NCI-H1436 (cell line): ENCODE data around the gene ASRGL1.
"Not testable (repeated sequence)": the region's sequence is repeated elsewhere in the genome, so short reads cannot be mapped to it uniquely, and the experiment has no call there.

Source experiments
- DNase-seq: peaks from one replicate; lab custom pipeline; 2025; lab: John Stamatoyannopoulos, UW

Gene ASRGL1

DNA sequence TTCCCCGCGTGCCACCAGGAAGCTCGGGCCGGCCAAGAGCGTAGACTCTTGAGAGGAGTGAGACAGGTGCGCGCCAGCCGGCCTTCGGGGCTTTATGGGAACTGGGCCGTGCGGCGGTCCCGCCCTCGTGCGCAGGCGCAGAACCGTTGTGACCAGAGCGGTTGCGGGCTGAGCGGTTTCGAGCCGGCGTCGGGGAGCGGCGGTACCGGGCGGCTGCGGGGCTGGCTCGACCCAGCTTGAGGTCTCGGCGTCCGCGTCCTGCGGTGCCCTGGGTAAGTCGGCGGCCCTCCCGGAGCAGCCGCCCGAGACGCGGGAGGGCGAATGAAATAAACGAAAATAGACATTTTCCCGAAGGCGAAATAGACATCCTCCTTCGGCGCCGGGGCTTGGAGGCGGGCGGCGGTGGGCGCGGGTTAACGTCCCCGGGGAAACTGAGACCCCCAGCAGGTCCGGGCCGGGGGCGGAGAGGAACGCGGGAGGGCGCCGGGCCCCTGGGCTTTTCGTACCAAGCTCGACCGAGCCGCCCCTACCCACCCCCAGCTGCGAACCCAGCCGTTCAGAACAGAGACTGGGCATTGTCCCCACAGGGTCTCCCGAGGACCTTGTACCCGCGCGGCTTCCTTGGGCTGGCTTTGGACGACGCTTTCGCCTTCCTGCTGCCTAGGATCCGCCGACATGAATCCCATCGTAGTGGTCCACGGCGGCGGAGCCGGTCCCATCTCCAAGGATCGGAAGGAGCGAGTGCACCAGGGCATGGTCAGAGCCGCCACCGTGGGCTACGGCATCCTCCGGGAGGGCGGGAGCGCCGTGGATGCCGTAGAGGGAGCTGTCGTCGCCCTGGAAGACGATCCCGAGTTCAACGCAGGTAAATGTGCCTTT is at the start of gene ASRGL1:
TSS of gene ASRGL1 (plus strand) at position 146 of the 879 bp plus-strand sequence. CDS start at position 676, 530 bp downstream.
- peak; percentile 81 for DNase-seq

DNA sequence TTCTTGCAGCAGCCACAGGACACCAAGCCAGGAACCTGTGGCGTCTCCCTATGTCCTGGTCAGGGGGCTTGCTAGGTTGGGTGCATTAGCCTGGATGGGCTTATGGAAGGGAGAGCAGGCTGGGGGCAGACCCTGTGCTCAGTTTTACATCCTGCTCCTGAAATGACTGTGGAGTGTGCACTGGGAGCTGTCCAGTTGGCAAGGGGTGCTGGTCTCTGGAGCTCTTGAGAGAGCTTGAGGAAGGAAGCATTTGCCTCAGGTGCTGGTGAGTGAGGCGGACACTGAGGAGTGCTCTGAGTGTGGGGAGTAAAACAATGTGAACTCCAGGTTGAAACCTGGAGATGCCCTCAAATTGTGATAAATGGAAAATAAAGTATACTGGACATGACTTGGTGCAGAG is 41.7 kb upstream of the ASRGL1 start:
- no peak for DNase-seq

DNA sequence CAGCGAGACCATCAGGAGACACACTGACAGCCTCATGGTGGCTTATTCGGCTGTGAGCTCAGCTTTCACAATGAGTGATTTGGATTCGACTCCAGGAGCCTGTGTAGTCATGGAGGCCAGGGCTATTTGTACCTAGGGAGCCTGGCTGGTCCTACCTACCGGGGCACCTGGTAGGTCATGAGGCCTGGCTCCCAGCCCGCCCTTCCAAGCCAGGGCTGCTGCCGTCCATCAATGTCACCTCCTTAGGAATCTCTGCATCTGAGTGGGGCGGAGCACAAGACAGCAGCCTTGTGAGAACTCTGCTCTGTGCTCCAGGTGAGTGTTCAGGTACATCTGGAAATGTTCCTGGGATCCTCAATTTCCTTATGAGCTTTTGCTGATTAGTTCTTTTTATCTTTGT is 38.3 kb upstream of the ASRGL1 start, which contains the start of gene SCGB1D4:
TSS of gene SCGB1D4 (minus strand) at position 101 of the 400 bp plus-strand sequence. CDS start at position 36, 65 bp downstream.
- no peak for DNase-seq

DNA sequence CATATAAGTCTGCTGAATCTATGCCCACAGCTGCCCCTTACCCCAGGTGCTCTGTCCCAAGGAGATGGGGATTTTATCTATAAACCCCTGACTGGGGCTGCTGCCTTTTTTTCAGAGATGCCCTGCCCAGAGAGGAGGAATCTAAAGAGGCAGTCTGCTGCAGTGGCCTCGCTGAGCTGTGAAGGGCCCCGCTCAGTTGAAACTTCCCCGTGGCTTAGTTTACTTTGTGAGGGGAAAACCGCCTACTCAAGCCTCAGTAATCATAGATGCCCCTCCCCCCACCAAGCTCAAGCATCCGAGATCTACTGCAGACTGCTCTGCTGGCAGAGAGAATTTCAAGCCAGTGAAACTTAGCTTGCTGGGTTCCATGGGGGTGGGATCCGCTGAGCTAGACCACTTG is 31.0 kb upstream of the ASRGL1 start:
- DNase-seq = no peak

DNA sequence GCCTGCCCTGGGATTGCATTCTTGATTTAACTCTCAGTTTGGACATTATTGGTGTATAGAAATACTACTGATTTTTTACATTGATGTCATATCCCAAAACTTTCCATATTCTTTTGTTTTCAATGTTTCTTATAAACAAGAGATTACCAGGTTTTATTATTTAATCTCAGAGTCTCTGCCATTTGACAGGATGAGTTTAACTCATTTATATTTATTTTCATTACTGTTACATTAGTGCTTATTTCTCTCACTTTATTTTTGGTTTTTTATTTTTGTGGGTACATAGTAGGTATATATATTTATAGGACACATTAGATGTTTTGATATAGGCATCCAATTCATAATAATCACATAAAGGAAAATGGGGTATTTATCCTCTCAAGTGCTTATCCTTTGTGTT is 29.3 kb upstream of the ASRGL1 start:
- DNase-seq = no peak

DNA sequence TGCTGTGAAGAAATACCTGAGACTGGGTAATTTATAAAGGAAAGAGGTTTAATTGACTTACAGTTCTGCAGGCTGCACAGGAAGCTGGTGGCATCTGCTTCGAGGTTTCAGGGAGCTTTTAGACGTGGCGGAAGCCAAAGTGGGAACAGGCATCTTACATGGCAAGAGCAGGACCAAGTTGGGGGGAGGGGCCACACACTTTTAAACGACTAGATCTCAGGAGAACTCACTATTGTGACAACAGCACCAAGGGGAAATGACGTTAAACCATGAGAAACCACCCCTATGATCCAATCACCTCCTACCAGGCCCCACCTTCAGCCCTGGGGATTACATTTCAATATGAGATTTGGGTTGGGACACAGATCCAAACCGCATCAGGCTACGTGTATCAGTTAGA is 27.3 kb upstream of the ASRGL1 start:
- no peak for DNase-seq

DNA sequence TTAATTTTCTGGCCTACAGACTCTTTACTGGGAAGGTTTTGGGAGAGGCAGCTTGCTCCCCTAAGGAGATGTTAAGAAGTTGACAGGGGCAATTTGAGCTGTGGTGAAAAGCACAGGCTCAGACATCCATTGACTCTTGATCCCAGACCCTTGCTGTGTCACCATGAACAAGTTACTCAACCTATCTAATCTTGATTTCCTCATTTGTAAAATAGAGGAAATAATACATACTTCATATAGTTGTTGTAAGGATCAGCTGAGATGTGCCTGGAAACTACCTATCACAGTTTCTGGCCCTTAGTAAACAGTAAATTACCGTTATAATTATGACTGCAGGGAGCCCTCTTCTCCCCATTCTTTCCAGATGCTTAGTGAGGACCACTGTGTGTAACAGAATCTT is 21.8 kb upstream of the ASRGL1 start:
- no peak for DNase-seq

DNA sequence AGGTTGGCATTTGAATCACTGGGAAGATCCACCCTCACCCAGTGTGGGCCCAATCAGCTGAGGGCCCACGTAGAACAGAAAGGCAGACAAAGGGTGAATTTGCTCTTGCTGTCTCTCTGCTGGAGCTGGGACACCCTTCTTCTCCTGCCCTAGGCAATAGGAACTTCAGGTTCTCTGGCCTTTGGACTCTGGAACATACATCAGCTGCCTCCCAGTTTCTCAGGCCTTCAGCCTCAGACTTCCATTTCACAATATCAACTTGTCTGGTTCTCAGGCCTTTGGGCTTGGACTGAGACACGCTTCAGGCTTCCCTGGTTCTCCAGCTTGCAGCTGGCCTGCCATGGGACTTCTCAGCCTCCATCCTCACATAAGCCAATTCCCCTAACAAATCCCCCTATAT is 14.7 kb upstream of the ASRGL1 start:
- no peak for DNase-seq

DNA sequence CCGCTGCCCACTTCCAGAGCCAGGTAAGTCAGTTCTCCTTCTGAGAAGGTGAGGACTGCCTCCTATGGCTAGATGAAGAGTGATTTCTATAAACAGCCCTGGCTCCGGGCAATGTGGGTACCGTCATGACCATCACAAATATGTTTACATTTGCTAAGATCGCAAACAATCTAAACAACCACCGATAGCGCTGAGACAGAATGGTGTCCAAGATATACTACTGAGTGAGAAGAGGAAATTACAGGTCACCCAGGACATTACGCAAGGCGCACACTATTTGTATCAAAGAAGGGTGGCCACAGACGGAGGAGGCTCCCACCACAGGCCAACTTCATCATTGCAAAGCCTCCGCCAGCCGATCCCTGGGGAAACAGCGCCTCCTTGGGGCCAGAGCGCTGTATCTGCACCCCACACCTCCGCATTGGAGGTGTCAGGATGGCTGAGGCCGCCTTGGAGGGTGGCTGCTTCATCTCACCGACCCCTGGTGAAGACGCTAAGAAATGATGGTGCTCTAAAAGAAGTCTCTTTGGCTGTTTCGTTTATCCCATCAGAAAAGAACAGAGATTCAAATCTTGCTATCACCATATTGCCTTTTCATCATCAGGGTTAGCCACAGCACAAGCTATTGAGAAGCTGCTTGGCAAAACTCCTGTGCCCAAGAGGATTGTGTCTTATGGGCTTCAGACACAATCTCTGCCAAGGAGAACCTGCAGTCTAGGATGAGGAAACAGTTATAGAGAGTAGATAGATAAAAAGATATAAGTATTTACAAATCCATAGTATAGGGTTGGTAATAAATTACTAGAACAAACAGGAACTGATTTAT is 12.3 kb upstream of the ASRGL1 start:
- no peak for DNase-seq

DNA sequence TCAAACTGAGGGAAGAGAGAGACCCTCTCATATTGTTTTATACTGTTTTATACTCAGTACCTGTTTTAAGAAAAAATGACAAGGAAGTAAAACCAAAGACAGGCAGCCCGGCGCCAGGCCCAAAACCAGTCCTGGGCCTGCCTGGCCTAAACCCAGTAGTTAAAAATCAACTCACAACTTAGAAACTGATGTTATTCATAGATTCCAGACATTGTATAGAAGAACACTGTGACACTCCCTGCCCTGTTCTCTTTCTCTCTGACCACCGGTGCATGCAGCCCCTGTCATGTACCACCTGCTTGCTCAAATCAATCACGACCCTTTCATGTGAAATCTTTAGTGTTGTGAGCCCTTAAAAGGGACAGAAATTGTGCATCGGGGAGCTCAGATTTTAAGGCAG is 11.5 kb upstream of the ASRGL1 start:
- DNase-seq = not testable (repeated sequence)

DNA sequence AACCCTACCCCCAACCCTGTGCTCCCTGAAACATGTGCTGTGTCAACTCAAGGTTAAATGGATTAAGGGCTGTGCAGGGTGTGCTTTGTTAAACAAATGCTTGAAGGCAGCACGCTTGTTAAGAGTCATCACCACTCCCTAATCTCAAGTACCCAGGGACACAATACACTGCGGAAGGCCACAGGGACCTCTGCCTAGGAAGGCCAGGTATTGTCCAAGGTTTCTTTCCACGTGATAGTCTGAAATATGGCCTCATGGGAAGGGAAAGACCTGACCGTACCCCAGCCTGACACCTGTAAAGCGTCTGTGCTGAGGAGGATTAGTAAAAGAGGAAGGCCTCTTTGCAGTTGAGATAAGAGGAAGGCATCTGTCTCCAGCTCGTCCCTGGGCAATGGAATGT is 10.5 kb upstream of the ASRGL1 start:
- not testable (repeated sequence) for DNase-seq

DNA sequence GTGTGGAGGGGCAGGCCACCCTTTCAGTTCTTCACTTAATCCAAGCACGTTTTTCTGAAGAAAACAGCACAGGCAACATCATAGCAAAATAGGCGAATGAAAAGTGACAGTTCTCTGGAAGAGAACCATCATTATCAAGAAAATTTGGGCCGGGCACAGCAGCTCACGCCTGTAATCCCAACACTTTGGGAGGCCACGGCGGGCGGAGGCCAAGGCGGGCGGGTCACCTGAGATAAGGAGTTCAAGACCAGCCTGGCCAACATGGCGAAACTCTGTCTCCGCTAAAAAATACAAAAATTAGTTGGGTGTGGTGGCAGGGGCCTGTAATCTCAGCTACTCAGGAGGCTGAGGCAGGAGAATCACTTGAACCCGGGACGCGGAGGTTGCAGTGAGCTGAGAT is 9.7 kb upstream of the ASRGL1 start:
- not testable (repeated sequence) for DNase-seq

DNA sequence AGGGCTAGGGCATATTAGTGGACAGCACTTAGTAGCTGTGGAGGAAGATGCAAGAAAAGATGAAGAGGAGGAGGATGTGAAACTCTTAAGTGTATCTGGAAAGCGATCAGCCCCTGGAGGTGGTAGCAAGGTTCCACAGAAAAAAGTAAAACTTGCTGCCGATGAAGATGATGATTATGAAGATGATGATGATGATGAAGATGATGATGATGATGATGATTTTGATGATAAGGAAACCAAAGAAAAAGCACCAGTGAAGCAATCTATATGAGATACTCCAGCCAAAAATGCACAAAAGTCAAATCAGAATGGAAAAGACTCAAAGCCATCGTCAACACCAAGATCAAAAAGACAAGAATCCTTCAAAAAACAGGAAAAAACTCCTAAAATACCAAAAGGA is 6.0 kb upstream of the ASRGL1 start:
- not testable (repeated sequence) for DNase-seq

DNA sequence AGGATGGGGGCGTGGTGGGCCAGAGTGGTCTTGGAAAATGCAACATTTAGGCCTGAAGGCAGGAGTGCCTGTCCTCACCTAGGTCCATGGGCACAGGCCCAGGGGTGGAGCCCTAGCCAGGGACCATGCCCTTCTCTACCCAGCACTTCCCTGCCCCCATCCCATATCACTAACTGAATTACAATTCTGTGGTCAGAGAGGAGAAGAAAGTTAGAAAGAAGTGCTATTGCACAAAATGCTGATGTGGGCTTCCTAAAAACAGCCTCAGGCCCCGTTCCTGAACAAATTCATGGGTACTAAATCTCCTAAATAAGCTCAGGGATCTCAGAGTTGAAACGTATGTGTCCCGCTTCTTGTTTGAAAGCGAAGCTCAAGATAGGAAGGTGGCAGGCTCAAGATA is 3.5 kb upstream of the ASRGL1 start:
- no peak for DNase-seq

DNA sequence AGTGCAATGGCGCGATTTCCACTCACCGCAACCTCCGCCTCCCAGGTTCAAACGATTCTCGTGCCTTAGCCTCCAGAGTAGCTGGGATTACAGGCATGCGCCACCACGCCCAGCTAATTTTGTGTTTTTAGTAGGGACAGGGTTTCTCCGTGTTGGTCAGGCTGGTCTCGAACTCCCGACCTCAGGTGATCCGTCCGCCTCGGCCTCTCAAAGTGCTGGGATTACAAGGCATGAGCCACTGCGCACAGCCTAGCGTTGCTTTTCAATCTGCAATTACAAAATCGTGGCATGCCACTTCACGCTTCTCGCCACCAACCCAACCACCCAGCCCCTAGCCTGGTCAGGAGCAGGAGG is 322 bp upstream of the ASRGL1 start:
- not testable (repeated sequence) for DNase-seq

DNA sequence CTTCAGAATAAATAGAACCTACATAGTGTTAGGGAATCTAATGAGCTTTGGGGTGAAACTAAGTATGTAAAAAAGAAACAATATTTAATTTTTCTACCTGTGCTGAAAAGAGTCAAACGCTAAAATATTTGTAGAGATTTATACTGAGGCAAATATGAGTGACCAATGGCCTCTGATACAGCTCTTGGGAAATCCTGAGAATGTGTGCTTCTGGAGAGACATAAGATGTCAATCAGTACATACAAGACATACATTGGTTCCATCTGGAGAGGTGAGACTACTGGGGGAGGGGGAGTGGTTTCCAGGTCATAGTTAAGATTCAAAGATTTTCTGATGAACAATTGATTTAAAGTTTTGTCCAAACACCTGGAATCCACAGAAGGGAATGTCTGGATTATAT is 970 bp downstream of the ASRGL1 start:
- DNase-seq = no peak

DNA sequence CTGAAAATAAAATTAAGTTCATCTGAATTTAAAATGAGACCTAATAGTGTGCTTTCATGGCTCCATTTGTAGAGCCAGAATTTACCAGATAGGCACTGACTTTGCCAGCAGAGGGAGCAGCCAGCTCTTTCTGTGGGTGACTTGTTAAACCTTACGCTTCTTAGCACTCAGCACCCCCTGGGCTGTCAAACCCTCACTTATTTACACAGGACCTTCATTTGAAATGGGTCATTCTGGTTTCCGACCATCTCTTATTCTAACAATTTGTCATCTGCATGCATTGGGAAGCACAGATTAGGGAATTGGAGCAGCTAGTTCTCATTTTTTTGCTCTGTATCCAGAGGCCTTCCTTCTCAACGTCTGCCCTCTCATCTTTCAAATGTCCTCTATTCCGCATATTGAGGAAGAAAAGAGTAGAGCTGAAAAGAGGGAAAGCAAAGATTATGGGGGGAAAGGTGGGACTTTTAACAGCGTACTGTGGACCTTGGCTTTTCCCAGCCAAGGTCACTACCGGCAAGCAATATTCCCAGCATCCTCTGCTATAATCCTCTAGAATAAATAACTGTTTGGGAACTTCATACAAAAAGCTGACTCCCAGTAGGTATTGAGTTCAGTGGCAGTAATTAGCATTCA is 3.1 kb downstream of the ASRGL1 start:
- peak; percentile 38 for DNase-seq

DNA sequence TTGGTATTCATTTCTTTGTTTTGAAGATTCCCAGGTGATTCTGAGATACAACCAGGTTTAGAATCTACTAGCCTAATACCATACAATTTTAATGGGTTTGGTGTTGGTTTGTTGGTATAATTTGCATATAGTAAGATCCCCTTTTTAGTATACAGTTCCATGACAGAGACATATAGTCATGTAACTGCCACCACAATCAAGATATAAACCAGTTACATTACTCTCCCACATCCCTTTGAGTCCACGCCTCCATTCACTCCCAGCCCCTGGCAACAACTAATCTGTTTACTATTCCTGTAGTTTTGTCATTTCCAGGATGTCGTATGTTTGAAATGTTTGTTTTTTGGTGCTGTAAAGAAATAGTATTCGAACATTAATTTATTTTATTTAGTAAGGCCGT is 4.3 kb downstream of the ASRGL1 start:
- no peak for DNase-seq

DNA sequence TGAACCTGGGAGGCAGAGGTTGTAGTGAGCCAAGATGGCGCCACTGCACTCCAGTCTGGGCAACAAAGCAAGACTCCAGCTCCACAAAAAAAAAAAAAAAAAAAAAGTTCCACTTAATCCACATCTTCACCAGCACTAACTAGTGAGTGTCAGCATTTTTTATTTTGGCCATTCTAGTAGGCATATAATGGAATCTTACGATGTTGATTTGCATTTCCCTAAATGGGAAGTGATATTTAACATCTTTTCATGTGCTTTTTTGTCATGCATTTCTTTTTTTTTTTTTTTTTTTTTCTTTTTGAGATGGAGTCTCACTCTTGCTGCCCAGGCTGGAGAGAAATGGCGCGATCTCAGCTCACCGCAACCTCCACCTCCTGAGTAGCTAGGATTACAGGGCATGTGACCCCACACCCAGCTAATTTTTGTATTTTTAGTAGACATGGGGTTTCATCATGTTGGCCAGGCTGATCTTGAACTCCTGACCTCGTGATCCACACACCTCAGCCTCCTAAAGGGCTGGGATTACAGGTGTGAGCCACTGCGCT is 6.5 kb downstream of the ASRGL1 start:
- not testable (repeated sequence) for DNase-seq

DNA sequence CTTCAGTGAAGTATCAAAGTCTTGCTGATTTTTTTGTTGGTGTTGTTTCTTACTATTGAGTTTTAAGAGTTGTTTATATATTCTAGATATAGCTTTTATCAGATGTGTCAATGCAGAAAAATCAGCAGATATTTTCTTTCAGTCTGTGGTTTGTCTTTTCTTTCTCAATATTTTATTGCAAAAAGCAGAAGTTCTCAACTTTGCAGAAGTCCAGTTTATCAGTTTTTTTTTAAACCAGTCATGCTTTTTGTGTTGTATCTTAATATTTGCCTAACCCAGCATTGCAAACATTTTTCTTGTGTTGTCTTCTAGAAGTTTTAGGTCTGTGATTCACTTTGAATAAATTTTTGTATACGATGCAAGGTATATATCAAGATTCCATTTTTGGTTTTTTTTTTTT is 7.0 kb downstream of the ASRGL1 start:
- DNase-seq = no peak

DNA sequence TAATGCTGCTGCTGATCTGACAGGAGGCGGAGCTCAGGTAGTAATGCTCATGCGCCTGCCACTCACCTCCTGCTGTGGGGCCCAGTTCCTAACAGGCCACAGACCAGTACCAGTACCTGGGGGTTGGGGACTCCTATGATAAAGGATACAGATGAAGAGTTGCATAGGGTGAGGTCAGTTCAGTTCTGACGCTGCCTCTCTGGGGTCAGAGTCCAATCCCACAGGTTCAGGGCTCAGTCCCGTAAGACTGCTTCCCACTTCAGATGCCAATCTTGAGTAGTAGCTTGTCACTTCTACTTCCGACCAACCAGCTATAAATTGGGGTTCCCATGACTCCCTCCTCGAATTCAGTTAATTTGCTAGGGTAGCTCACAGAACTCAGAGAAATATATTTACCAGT is 8.6 kb downstream of the ASRGL1 start:
- no peak for DNase-seq
